IMR-90 (cell line): ENCODE data around the gene PRKAR1B. TPM values are rescaled to one million over a fixed set of nuclear protein-coding genes. Genes with fewer than 3 reads are reported as not detected.

ENCODE experiments used
- ATAC-seq: fragments of 200-7000 bp; cut with Tn5 transposase; 2 replicates; pipeline ENCODE4 v1.9.1; 2020; ENCODE audit warnings: low read depth, mild to moderate bottlenecking, moderate library complexity
- BruUV-seq: library from RNA; stranded (reverse); fragments of 400-500 nt; replicated peaks from 2 replicates; lab custom pipeline; 2021; lab: Mats Ljungman, UMichigan
- CTCF ChIA-PET: fragments of 300-600 bp; formaldehyde crosslinking; extraction: SDS; loops from one replicate; lab custom pipeline; 2021; ENCODE audit warnings: antibody characterized with exemption; lab: Yijun Ruan, JAX
- POLR2A ChIA-PET: fragments of 300-600 bp; sonication (Branson Sonifier 250); formaldehyde crosslinking; loops from one replicate; lab custom pipeline; 2022; ENCODE audit warnings: antibody characterized with exemption; ENCODE audit not compliant: unreplicated experiment; lab: Charles Lee
- DNase-seq: peaks from one replicate; pipeline ENCODE4 v3.0.0; 2013
- H2AFZ ChIP-seq: replicated peaks from 2 replicates; pipeline ENCODE3; 2013; ENCODE audit warnings: low read length, mild to moderate bottlenecking; ENCODE audit not compliant: poor library complexity
- H2AK5ac ChIP-seq: 2 replicates; pipeline ENCODE4 v1.6.1; 2013; ENCODE audit warnings: low read depth, low read length, inconsistent platforms
- H2AK9ac ChIP-seq: replicated peaks from 2 replicates; pipeline ENCODE3; 2013; ENCODE audit warnings: mild to moderate bottlenecking, low read depth, low read length, moderate library complexity; ENCODE audit not compliant: poor library complexity
- H2BK120ac ChIP-seq: 2 replicates; pipeline ENCODE4 v1.6.1; 2013; ENCODE audit warnings: low read depth, low read length, inconsistent platforms
- H2BK15ac ChIP-seq: 3 replicates; pipeline ENCODE4 v1.6.1; 2013; ENCODE audit warnings: low read depth, low read length, inconsistent platforms
- H2BK20ac ChIP-seq: 2 replicates; pipeline ENCODE4 v1.6.1; 2013; ENCODE audit warnings: low read depth, mild to moderate bottlenecking, inconsistent platforms, low read length, moderate library complexity
- H2BK5ac ChIP-seq: 2 replicates; pipeline ENCODE4 v1.6.1; 2013; ENCODE audit warnings: mild to moderate bottlenecking, low read depth, low read length, inconsistent platforms; ENCODE audit not compliant: poor library complexity, severe bottlenecking
- H3K14ac ChIP-seq: replicated peaks from 2 replicates; pipeline ENCODE4 v1.6.1; 2013; ENCODE audit warnings: low read depth, low read length, inconsistent platforms
- H3K18ac ChIP-seq: 2 replicates; pipeline ENCODE4 v1.6.1; 2013; ENCODE audit warnings: low read depth, low read length, control low read depth
- H3K23ac ChIP-seq: 2 replicates; pipeline ENCODE4 v1.6.1; 2013; ENCODE audit warnings: low read depth, low read length, inconsistent platforms
- H3K27ac ChIP-seq: 2 replicates; pipeline ENCODE4 v1.5.1; 2013; ENCODE audit warnings: mild to moderate bottlenecking, control low read depth, low read length; ENCODE audit not compliant: insufficient read depth
- H3K27me3 ChIP-seq: 2 replicates; pipeline ENCODE4 v1.6.1; 2013; ENCODE audit warnings: low read length; ENCODE audit not compliant: control insufficient read depth, insufficient read depth
- H3K36me3 ChIP-seq: 2 replicates; pipeline ENCODE4 v1.6.1; 2013; ENCODE audit warnings: low read length, mixed read lengths; ENCODE audit not compliant: control insufficient read depth, insufficient read depth
- H3K4ac ChIP-seq: 2 replicates; pipeline ENCODE4 v1.6.1; 2013; ENCODE audit warnings: low read depth, low read length, inconsistent platforms
- H3K4me1 ChIP-seq: 2 replicates; pipeline ENCODE4 v1.6.1; 2013; ENCODE audit warnings: low read length, mixed read lengths; ENCODE audit not compliant: control insufficient read depth, insufficient read depth
- H3K4me2 ChIP-seq: 2 replicates; pipeline ENCODE4 v1.6.1; 2013; ENCODE audit warnings: low read depth, mild to moderate bottlenecking, control low read depth, low read length, moderate library complexity
- H3K4me3 ChIP-seq: 2 replicates; pipeline ENCODE4 v1.5.1; 2013; ENCODE audit warnings: low read depth, mild to moderate bottlenecking, control low read depth, low read length, moderate library complexity; ENCODE audit not compliant: insufficient read depth
- H3K56ac ChIP-seq: 2 replicates; pipeline ENCODE4 v1.6.1; 2013; ENCODE audit warnings: low read length, inconsistent platforms; ENCODE audit not compliant: insufficient read depth; ENCODE audit errors: extremely low read depth
- H3K79me1 ChIP-seq, 2 experiments: 2 replicates each; pipeline ENCODE4 v1.6.1; 2013; ENCODE audit warnings: low read length in 2 of 2, inconsistent platforms in 1 of 2, low read depth in 1 of 2
- H3K9ac ChIP-seq: 2 replicates; pipeline ENCODE4 v1.6.1; 2013; ENCODE audit warnings: low read depth, low read length, control low read depth
- H3K9me1 ChIP-seq: 2 replicates; pipeline ENCODE4 v1.6.1; 2013; ENCODE audit warnings: low read length, inconsistent platforms; ENCODE audit not compliant: insufficient read depth
- H3K9me3 ChIP-seq: 2 replicates; pipeline ENCODE4 v1.6.1; 2013; ENCODE audit warnings: low read length; ENCODE audit not compliant: control insufficient read depth, insufficient read depth
- H4K20me1 ChIP-seq: 2 replicates; pipeline ENCODE4 v1.6.1; 2013; ENCODE audit warnings: low read length, inconsistent platforms; ENCODE audit not compliant: insufficient read depth
- H4K5ac ChIP-seq: 2 replicates; pipeline ENCODE4 v1.6.1; 2013; ENCODE audit warnings: mild to moderate bottlenecking, low read depth, low read length, control low read depth
- H4K8ac ChIP-seq, 2 experiments: 2 replicates each; pipeline ENCODE4 v1.6.1; 2013; ENCODE audit warnings: low read depth in 2 of 2, low read length in 2 of 2, control low read depth in 1 of 2, inconsistent platforms in 1 of 2
- H4K91ac ChIP-seq: 2 replicates; pipeline ENCODE4 v1.6.1; 2013; ENCODE audit warnings: low read depth, low read length, inconsistent platforms; ENCODE audit not compliant: insufficient read depth
- BHLHE40 ChIP-seq: fragments of 150-350 bp; IDR thresholded peaks from 2 replicates; pipeline ENCODE4 v1.6.1; 2016; ENCODE audit warnings: mild to moderate bottlenecking, low read depth, low read length
- CHD1 ChIP-seq: IDR thresholded peaks from 2 replicates; pipeline ENCODE4 v1.6.1; 2012; ENCODE audit warnings: low read depth, low read length, improper control_type of control experiment
- CTCF ChIP-seq: conservative IDR thresholded peaks from 2 replicates; pipeline ENCODE4 v1.5.1; 2012; ENCODE audit warnings: mild to moderate bottlenecking, low read depth, low read length, improper control_type of control experiment
- MAFK ChIP-seq: IDR thresholded peaks from 2 replicates; pipeline ENCODE4 v1.6.1; 2012; ENCODE audit warnings: low read depth, low read length, improper control_type of control experiment
- MXI1 ChIP-seq: IDR thresholded peaks from 2 replicates; pipeline ENCODE4 v1.6.1; 2012; ENCODE audit warnings: low read depth, mild to moderate bottlenecking, low read length, moderate library complexity, borderline replicate concordance
- POLR2A ChIP-seq: IDR thresholded peaks from 2 replicates; pipeline ENCODE4 v1.6.1; 2012; ENCODE audit warnings: mild to moderate bottlenecking, low read depth, low read length
- RFX5 ChIP-seq: IDR thresholded peaks from 2 replicates; pipeline ENCODE4 v1.8.0; 2012; ENCODE audit warnings: low read depth, mild to moderate bottlenecking, low read length, moderate library complexity
- SMC3 ChIP-seq: fragments of 150-350 bp; IDR thresholded peaks from 2 replicates; pipeline ENCODE4 v1.6.1; 2016; ENCODE audit warnings: low read depth, mild to moderate bottlenecking, antibody characterized with exemption, low read length, moderate library complexity
- USF2 ChIP-seq: fragments of 150-350 bp; IDR thresholded peaks from 2 replicates; pipeline ENCODE4 v1.6.1; 2017; ENCODE audit warnings: mild to moderate bottlenecking, antibody characterized with exemption, low read length, low read depth
- whole genome bisulfite sequencing, 2 experiments: methylation state at CpG; one replicate each; pipeline versions ENCODE4 v1.1.5 to v1.1.7; 2013; ENCODE audit warnings: missing lambda C conversion rate in 2 of 2; ENCODE audit not compliant: insufficient read length in 1 of 2; ENCODE audit errors: extremely low coverage in 2 of 2; 5-methylcytosine and 5-hydroxymethylcytosine counted together
- dilution Hi-C: fragments of 300-500 bp; cut with HindIII; formaldehyde crosslinking; loops from one replicate; pipeline ENCODE4 v1.14.3; 2018; ENCODE audit warnings: low sequenced_read_pairs; ENCODE audit not compliant: unreplicated experiment
- in situ Hi-C: fragments of 300-500 bp; cut with MboI; formaldehyde crosslinking; loops from 3 replicates; pipeline ENCODE4 v1.14.3; 2019; ENCODE audit warnings: low sequenced_read_pairs, inconsistent platforms, mixed read lengths
- intact Hi-C: fragments of 100-400 bp; cut with micrococcal nuclease; formaldehyde crosslinking; loops from 2 replicates; pipeline ENCODE4 v1.10.0; 2022
- polyA plus RNA-seq, 3 experiments: library from polyadenylated mRNA; depleted of rRNA; stranded (reverse); fragments of >200 nt; gene quantifications; 2 replicates each; pipeline ENCODE4 v1.2.3, GENCODE V29; 2012; ENCODE audit warnings: low replicate concordance in 1 of 3
- total RNA-seq: library from RNA; depleted of rRNA; stranded (reverse); fragments of >200 nt; gene quantifications from 2 replicates; pipeline ENCODE4 v1.2.3, GENCODE V29; 2012

Gene PRKAR1B
- total and polyA plus RNA-seq, 2 of the 4 experiments (the other 2 are of a cell fraction) = 15.2 to 20.2 TPM

- no peaks in the 10 kb centered on the region; the same call in 1 of the 2 replicates for H3K36me3 ChIP-seq
- H3K27me3 ChIP-seq = no peaks in the 10 kb centered on the region
- H2AFZ ChIP-seq = no peak overlapping the region
- no peak for TF ChIP-seq RFX5
- no peak for TF ChIP-seq POLR2A
- no peak for TF ChIP-seq MAFK
- TF ChIP-seq BHLHE40 = no peak
- no peak for TF ChIP-seq MXI1
- TF ChIP-seq USF2 = no peak
- TF ChIP-seq SMC3 = no peak
- TF ChIP-seq CTCF = no peak
- TF ChIP-seq CHD1 = no peak
- in situ Hi-C loops = no loop called here
- no CpG with 5 or more reads among the region's 4 CpGs for WGBS, 2 experiments
- no peak overlapping the region for H2BK15ac ChIP-seq
- no peak overlapping the region for H3K18ac ChIP-seq
- H2AK5ac ChIP-seq = no peak overlapping the region
- H2AK9ac ChIP-seq = no peak overlapping the region
- intact Hi-C loops = no loop called here
- no peak overlapping the region for H4K5ac ChIP-seq
- H2BK120ac ChIP-seq = no peak overlapping the region
- H3K27ac ChIP-seq = no peak overlapping the region
- H3K4me3 ChIP-seq = no peak overlapping the region
- H3K4me2 ChIP-seq = no peak overlapping the region
- peaks cover 3% of the 10 kb centered on the region; the same call in 1 of the 2 replicates for H3K4me1 ChIP-seq
- 0 out of 2 replicates have a peak, but pooled peaks cover 3% of the 10 kb centered on the region for H3K9me3 ChIP-seq
- dilution Hi-C loops = no loop called here
- H3K9ac ChIP-seq = no peak overlapping the region
- CTCF ChIA-PET = no interaction called here
- ATAC-seq (no peak), DNase-seq (no peak)
- BruUV-seq = no TSS peak
- no peak overlapping the region for H3K14ac ChIP-seq
- POLR2A ChIA-PET = no interaction called here
- H2BK20ac ChIP-seq = no peak overlapping the region
- H4K8ac ChIP-seq = no peak overlapping the region
- H3K79me1 ChIP-seq = no peaks in the 10 kb centered on the region
- H3K9me1 ChIP-seq = peaks cover 5% of the 10 kb centered on the region; the same call in 1 of the 2 replicates
- H3K4ac ChIP-seq = no peak overlapping the region
- no peak overlapping the region for H4K91ac ChIP-seq
- H3K23ac ChIP-seq = no peak overlapping the region
- no peaks in the 10 kb centered on the region for H4K20me1 ChIP-seq
- H3K56ac ChIP-seq = no peak overlapping the region
- no peak overlapping the region for H2BK5ac ChIP-seq
Observed at GRCh38 chr7:701086-701671, 25.9 kb downstream of the PRKAR1B start.
